Bladder microvascular endothelial cell (primary cell): Measurements from ENCODE around the gene MMS19. TPM values are rescaled to one million over a fixed set of nuclear protein-coding genes. Genes with fewer than 3 reads are reported as not detected.

Experiments
- total RNA-seq: library from RNA; depleted of rRNA; stranded (reverse); fragments of >200 nt; gene quantifications from 2 replicates; pipeline ENCODE4 v1.2.3, GENCODE V29; 2014

The MMS19 gene
- total RNA-seq, result 59.3 and 78.1 TPM in 2 replicates

GRCh38 chr10:97498076-97498840 is at the start of gene MMS19:
Gene MMS19 (minus strand): TSS chr10:97498422. CDS start chr10:97498384, 38 bp downstream.

DNA sequence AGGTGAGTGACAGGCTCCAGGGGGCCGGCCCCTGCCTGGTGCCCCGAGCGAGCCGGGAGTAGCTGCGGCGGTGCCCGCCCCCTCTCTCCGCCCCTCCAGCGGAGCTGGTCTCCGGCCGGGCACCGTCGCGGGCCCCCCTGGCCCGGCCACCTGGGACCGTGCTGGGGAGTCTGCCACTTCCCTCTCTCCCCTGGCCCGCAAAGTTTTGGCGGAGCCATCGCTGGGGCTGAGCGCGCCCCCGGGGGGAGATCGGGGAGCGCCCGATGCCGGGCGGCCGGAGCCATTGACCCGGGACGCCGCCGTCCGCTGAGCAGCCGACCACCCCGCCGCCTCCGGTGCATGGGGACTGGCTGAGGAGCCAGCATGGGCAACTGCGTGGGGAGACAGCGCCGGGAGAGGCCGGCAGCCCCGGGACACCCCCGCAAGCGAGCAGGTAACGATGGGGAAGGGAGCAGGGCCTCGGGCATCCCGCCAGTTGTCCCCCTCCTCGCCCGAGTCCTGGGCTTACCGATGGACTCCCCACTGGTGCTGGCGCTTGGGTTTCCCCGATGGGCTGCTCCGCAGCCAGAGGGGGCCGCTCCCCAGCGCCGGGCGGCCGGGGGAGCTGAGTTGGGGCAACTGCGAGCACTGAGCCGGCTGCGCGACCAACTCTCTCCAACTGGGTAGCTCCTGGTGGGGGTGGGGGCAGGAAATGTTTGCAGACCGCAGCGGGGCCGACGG is 779 bp upstream of the MMS19 start, which contains the start of gene UBTD1:
Gene UBTD1, plus strand, starts transcription at position 84 of the 720 bp plus-strand sequence. Its CDS starts 280 bp downstream, at position 364.

DNA sequence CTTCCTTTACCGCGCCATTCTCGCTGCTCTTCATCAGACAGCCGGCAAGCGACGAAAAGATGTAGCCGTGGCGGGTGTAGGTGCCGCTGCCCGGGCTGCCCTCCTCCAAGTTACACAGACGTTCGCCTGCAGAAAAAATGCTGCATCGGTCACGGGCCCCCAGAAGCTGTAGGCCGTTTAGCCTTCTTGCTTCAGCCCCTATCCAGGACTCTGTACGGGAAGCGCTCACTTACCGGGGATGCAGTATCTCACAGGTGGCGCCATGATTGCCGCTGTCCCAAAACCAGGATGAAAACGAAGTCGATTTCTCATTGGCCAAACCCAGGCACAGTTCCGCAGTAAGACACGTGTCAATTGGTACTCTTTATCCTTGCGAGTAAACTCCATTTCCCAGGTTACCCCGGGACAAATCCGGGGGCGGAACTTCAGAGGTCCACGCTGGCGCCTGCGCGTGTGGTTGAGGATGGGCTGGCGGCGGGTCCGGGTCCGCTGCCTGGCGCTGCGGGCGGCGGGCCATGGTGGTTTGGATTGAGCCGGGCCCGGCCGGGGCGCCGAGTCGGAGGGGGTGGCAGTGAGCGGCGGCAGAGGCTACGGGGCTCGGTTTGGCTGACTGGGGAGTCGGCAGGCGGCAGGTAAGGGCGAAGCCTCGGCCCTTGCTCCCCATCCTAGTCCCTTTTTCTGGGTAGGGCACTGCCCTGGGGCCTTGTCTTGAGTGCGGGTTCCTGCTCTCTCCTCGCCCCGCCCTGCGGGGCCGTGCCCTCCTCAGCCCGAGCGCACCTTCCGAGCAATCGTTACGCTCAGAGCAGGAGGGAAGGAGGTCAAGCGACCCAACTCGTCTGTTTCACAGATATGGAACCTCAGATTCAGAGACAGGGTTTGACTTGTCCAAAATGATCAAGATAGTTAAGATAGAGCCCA is 52.2 kb downstream of the MMS19 start, which contains the start of the genes EXOSC1 and ZDHHC16:
Gene EXOSC1, minus strand, starts transcription at position 285 of the 918 bp plus-strand sequence. Its CDS starts 21 bp downstream, at position 264.
Gene ZDHHC16, plus strand, starts transcription at position 454 of the 918 bp plus-strand sequence. CDS start 5,501 bp downstream, outside the sequence.

GRCh38 chr10:97425964-97426775 is 72.1 kb downstream of the MMS19 start, which contains the start of gene PGAM1:
Gene PGAM1 (plus strand): TSS chr10:97426191. CDS start chr10:97426308, 117 bp downstream.

Other genes with a start within 250 kb of the MMS19 start
- gene ARHGAP19, start 205.8 kb downstream of the MMS19 start, total RNA-seq, result 11.2 and 11.6 TPM in 2 replicates
- gene FRAT1, start 179.2 kb downstream of the MMS19 start, total RNA-seq, result 2.6 and 3.1 TPM in 2 replicates
- 8.2 and 9.4 TPM in 2 replicates for gene FRAT2, start 163.7 kb downstream of the MMS19 start, total RNA-seq
- gene RRP12, start 97.1 kb downstream of the MMS19 start, total RNA-seq, result 8.4 and 19.6 TPM in 2 replicates
- 186 and 221 TPM in 2 replicates for gene PGAM1, start 72.2 kb downstream of the MMS19 start, total RNA-seq
- gene EXOSC1, start 52.4 kb downstream of the MMS19 start, total RNA-seq, result 21.4 and 26.4 TPM in 2 replicates
- gene ZDHHC16, start 52.2 kb downstream of the MMS19 start, total RNA-seq, result 31.1 and 36.0 TPM in 2 replicates
- 38.5 and 41.0 TPM in 2 replicates for gene UBTD1, start 502 bp upstream of the MMS19 start, total RNA-seq
- 0.44 and 0.49 TPM in 2 replicates for gene ANKRD2, start 74.4 kb upstream of the MMS19 start, total RNA-seq
- gene HOGA1, start 86.0 kb upstream of the MMS19 start, total RNA-seq, result 0.16 and 0.25 TPM in 2 replicates
- gene C10orf62, start 91.3 kb upstream of the MMS19 start, total RNA-seq, result 0.06 TPM in 1 of 2 replicates, not detected in the other
- gene MORN4, start 135.1 kb upstream of the MMS19 start, total RNA-seq, result 2.3 and 3.8 TPM in 2 replicates
- gene PI4K2A, start 142.2 kb upstream of the MMS19 start, total RNA-seq, result 8.4 and 13.6 TPM in 2 replicates
- 1.3 and 3.8 TPM in 2 replicates for gene AVPI1, start 188.8 kb upstream of the MMS19 start, total RNA-seq
- 6.6 and 16.4 TPM in 2 replicates for gene MARVELD1, start 215.3 kb upstream of the MMS19 start, total RNA-seq
- 10.8 and 24.2 TPM in 2 replicates for gene ZFYVE27, start 238.7 kb upstream of the MMS19 start, total RNA-seq